HG02798 (cell line): ENCODE results near the gene LRRC47.

Experiments
- ATAC-seq: cut with Tn5 transposase; IDR thresholded peaks from one replicate; pipeline ENCODE4 v1.9.1; 2021; ENCODE audit warnings: mild to moderate bottlenecking; ENCODE audit not compliant: unreplicated experiment, poor library complexity

LRRC47 gene

DNA sequence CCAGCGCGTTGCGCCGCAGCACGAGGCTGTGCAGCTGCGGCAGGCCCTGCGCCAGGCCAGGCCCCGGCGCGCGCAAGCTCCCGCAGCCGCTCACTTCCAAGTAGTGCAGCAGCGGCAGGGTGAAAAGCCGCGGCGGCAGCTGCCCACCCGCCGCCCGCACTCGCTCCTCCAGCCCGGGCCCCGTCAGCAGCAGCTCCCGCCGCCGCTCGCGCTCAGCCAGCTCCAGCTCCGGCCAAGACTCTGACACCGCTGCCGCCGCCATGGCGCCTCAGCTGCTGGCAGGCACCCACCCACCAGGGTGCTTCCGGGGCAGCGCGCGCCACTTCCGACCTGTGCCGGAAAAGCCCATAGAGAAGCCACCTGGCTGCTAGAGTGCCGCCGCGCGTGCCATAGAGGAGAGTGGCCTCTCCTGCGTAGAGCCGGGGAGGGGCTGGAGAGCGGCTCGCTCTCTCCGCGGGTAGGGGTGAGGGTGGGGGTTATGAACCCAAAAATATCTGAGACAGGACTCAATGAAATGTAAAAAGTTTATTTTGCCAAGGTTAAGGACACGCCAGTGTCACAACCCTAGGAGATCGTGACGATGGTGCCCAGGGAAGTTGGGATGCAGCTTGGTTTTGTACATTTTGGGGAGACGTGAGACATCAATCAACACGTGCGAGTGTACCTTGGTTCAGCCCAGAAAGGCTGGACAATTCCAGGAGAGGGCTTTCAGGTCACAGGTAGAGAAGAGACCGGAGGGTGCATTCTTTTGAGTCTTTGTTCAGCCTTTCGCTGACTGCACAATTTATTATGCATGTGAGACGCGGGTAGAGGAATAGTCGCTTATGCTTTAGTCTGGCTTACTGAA is at the start of gene LRRC47:
TSS of gene LRRC47 (minus strand) at position 284 of the 847 bp plus-strand sequence. CDS start at position 262, 22 bp downstream.
- peak; percentile 97 for ATAC-seq

DNA sequence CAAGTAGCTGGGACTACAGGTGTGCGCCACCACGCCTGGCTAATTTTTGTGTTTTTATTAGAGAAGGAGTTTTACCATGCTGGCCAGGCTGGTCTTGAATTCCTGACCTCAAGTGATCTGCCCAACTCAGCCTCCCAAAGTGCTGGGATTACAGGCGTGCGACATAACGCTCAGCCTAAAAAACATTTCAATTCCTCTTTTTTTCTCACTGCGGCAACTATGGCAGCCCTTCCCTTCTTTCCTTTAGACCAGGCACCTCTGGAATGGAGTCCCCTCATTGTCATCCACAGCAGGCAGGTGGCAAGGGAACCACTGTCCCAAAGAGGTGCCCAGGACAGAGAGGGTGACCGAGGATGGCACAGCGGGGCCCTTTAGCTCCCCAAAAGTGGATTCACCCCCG is 46.6 kb upstream of the LRRC47 start:
- no peak for ATAC-seq

DNA sequence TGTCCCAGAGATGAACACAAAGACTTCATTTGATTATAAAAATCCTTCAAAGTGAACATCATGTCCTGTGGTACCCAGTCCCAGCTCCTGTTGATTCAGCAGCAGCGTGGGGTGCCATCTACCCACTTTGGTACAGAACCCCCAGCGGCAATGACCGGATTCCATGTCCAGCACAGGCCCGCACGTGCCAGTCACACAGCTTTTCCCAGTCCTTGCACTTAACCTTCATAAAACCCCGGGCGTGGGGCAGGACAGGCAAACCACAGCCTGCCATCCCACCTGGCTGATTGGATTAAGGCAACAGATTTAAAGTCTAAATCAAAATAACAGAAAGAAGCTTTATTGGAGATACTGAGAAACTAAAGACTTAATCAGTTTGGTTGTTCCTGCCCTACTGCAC is 45.2 kb upstream of the LRRC47 start:
- ATAC-seq: no peak

DNA sequence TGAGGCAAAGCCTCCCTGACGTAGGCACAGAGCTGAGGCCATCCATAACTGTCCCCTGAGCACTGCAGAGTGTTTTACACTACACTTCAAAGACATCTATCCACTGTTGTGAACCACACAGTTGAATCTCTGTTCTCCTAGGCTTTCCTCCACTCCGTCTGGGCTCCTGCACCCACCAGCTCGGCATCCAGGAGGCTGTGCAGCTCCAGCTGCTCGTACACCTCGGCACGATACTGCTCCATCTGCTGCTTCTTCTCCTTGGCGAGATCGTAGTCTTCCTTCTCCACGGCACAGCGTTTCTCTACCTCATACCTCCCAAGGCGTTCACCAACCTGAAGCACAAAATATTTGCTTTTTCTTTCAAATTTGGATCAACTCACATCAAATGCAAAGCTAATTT is 42.5 kb upstream of the LRRC47 start:
- no peak for ATAC-seq

DNA sequence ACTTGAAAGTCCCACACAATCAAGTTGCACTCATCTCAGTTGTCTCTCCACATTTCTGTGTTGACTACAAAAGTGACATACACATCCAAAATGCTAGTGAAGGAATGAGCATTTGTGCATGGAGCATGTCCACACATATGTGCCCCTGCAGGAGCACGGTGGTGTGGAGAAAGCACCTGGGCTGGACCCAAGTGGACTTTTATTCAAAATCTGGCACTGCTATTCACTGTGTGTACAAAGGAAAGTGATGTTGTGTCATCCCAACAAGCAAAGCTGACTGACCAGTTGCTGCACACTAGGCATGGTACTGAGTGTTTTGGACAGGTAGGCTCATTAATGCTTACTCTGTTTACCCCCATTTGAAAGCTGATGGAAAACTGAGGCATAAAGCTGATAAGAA is 41.4 kb upstream of the LRRC47 start:
- ATAC-seq: no peak

DNA sequence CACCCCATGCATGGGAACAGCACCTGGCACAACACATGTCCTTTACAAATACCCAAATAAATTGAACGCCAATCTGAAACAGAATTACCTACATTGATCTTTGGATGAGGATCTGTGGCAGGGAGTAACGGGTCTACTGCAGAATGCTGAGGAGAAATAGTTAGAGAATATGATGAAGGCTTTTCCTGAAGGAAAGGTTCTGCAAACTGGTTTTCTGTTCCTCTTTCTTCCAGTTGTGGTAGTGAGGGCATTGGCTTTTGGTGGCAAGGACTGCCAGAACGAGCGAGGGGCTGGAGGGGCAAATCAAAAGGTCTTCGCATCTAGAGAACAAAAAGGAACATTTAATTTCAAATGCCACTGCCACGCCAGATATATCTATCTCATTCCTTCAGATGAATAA is 40.9 kb upstream of the LRRC47 start:
- ATAC-seq: no peak

DNA sequence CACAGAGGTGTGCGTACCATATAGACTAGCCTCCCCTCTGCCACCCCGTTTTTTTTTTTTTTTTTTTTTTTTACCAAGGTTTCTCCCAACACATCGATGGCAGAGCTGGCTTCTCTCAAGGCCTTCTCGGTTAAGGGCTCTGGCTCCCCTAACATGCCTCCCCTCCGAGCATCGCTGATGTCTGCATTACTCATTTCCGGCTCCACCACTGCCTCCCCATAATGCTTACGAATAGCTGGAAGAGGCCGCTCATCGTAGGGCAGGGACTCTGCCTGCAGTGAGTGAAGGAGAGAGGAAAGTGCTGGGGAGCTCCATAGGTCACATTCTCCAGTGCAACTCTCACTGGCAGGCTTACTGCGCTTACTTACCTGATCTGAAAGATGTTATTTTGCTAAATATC is 40.1 kb upstream of the LRRC47 start:
- ATAC-seq: no peak

DNA sequence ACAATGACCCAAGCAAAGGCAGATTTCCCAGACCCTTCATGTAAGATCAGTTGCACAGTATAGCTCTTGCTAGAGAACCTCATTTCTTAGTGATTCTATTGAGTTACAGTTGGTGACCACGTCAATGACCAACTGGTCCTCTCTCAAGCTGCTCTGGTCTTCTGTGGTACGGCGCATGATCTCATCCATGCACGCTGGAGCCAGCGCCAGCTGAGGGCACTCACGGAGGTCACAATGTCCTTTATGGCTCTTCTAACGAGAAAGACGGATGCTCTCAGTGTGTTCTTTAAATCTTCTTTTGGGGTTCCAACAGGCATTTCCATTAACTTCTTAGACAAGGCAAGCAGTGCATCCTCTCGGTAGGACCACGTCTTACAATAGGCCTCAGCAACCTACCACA is 38.4 kb upstream of the LRRC47 start:
- no peak for ATAC-seq

DNA sequence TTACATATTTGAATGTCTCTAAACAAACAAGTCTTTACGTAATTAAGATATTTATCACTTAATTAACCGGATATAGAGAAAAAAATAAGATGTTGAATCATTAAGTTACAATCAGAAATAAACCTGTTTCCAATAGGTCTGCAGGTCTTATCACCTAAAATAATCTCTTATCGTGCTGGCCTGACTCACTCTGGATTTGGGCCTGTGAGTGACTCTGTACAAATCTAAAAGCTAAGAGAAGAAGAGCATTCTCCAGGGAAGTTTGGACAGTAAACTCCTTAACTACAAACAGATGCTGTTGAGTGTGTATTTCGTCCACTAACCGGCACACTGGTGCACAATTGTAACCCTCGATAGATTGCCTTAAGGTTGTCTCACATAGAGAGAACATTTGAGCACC is 35.4 kb upstream of the LRRC47 start:
- no peak for ATAC-seq

DNA sequence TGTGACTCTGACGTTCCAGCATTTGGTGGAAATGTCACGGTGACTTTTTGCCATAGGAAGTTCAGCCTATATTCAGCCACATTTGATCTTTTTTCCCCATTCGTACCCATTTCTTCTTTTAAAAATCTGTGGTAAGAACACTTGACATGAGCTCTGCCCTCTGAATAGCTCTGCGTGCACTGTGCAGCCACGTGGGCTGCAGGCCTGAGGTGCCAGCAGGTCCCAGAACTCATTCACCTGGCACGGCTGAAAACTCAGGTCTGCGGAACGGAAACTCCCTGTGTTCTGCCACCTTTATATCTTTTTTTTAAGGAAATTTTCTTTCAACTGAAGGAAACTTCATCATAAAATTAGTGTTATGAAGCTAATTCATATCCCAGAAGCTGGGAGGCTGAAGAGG is 32.1 kb upstream of the LRRC47 start:
- no peak for ATAC-seq

DNA sequence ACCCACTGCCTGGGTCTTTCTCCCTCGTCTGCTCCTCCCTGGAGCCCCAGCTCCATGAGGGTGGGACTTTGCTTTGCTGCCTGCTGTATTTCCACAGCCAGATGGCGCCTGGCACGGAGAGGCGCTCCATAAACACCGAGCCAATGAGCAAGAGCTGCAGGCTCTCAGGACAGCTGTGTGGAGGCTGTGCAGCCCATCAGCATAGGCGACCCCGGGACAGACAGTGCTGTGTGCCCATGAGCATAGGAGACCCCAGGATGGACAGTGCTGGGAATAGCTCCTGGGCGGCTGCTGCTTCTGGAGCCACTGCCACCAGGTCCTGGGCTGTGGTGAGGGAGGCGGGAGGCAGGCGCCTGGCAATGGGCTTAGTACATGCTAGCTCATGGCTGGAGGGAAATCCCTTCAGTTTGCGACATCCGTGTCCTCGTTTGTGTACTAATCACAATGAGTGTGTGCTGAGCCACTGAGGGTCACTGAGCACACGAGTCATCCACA is 31.6 kb upstream of the LRRC47 start:
- ATAC-seq: no peak

DNA sequence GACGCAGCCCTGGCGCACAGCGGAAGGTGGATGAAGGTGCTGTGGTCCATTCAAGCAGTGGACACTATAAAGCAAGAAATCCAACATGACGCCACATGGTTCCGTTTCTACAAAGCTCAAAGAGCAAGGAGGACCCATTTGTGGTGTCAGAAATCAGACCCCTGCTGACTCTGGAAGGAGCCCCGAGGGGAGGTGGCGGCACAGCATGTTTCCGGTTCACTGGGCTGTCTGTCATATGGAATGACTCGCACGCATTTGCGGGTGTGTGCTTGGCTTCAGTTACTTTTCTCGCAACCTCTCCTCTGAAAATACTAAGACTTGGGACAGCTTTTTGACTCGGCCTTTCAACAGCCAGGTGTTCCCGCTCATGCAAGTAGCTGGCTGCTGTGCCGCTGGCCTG is 29.1 kb upstream of the LRRC47 start:
- no peak for ATAC-seq

DNA sequence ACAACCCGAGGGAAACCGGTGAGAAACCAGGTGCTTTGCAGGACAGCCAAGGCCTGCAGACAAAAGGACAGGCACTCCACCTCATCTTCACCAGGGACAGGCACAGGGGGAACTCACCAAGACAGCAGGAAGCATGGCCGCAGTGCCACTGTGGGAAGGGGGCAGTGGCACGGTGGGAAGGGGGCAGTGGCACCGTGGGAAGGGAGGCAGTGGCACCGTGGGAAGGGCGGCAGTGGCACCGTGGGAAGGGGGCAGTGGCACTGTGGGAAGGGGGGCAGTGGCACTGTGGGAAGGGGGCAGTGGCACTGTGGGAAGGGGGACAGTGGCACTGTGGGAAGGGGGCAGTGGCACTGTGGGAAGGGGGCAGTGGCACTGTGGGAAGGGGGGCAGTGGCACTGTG is 28.4 kb upstream of the LRRC47 start:
- ATAC-seq: no peak

DNA sequence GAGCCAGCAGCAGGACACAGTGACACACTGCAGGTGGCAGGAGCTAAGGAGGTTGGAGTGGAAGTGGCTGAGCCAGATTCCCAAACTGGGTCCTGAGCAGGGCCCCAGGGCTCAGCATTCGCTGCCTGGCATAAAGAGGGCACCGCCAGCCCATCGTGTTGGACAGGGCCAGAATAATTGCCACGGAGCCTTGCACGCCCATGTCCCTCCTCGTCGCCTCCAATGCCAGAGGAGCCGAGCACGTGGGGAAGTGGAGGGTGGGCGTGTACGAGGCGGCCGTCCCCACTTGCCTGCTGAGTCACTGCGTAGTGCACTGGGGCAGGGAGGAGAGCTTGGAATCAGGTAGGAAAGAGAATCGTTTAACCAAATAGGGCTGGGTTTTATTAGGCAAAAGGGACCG is 26.1 kb upstream of the LRRC47 start:
- ATAC-seq: no peak

DNA sequence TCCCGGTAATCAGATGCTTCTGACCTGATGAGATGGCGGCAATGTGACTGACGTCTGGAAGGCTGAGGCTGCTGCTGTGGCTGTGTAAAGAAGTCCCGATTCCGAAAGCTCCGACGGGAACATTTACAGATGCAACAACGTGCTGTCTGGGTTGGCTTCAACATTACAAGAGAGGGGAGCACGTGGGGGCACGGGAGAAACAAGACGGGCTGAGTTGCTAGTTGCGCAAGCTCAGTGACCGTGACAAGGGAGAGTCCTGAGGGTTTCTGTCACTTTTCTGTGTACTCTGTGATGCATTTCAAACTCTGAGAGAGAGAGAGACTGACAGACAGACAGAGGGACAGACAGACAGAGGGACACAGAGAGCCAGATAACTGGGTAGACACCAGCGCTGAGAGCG is 25.6 kb upstream of the LRRC47 start:
- ATAC-seq: no peak

DNA sequence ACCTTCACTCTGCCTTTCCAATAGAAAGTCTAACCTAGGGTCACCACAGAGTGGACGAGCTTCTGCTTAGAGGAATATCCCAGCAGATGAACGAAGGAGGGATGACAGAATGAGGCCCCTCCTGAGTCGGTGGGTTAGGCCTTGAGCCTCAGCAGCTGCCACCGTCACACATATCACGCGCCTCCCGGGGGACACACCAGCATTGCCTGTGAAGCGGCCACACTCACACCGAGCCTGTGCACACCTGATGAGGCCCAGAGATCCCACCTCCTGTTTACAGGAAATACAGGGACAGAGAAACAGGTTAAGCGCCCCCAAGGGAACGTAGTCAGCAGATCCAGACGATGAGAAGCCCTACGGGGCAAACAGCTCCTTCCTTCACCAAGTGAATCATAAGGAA is 25.1 kb upstream of the LRRC47 start:
- ATAC-seq: no peak

DNA sequence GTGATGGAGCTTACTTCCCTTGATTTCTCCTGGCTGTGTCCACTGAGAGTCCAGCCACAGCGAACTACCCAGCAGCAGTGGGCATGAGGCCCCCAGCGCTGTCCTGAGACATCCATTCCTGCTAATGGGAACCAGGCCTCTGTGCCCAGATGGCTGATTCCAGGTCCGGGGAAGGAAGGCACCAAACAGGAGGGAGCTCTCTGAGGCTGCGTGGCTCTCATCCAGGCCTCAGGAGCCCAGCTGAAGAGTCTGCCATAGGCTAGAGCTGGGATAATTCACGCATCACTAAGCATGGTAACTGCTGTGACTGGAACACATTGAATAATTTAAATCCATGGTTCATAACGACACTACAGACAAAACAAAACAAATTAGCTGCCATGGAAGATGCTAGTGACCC is 24.7 kb upstream of the LRRC47 start:
- ATAC-seq: no peak

DNA sequence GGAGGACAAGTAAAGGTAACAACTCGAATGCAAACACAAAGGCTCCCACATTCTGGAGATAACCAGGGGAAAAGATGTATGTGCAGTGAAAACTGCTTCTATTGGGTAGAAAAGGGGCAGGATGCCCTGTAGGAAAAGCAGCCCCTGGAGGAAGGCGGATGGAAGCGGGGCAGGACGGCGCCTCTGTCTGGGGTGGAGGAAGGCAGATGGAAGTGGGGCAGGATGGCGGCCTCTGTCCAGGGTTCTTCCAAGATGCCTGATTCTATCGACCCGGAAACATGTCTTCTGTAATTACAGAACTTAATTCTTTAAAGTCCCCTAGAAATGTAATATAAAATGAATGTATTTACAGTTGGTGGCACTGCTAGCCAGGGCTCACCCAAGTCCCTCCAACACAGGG is 24.0 kb upstream of the LRRC47 start:
- no peak for ATAC-seq

DNA sequence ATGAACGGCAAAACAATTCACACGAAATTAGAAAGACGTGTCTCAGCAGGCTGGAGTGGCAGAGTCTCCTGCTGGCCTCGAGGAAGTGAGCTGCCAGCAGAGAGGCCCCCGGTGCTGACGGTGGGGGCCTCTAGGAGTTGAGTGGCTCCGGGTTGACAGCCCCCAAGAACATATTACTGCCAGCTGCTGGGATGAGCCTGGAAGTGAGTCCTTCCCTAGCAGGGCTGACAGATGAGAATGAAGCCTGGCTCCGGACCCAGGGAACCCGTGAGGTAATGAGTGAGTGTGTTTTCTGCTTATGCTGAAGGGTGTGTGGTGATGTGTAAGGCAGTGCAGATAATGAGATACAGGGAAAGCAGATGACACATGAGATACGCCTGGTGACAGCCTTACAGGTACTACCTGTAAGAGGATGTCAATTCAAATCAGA is 23.5 kb upstream of the LRRC47 start:
- no peak for ATAC-seq

DNA sequence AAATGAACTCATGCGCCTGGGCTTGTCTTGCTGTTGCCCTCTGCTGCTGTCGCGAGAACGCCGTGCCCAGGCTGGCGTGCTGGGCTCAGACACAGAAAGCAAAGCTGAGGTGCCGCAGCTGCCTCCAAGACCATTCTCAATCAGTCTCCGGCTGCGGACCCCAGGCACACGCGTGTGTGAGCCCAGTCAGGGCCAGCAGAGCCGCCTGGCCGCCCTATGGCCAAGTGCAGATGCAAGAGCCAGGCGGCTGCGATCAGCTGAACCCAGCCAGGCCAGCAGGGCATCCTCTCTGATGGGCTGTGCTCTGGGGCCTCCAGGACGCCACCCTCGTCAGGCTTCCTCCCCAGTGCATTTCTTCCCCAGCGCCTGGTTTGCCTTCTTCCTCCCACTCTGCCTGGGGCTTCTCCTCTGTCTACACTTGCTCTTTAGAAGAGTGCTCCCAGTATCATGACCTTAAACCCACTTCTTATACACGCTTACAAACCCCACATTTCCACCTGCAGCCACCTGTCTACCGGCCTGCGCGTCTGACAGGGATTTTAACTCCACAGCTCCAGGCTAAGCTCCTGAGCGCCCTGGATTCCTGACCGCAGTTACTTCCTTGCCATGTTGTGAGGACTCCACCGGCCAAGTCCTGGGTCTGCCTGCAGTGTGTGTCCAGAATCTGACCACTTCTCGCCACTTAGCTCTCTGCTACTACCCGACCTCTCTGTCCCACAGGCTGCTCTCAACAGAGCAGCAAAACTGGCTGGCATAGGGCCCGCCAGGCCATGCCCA is 21.7 kb upstream of the LRRC47 start:
- ATAC-seq: no peak

DNA sequence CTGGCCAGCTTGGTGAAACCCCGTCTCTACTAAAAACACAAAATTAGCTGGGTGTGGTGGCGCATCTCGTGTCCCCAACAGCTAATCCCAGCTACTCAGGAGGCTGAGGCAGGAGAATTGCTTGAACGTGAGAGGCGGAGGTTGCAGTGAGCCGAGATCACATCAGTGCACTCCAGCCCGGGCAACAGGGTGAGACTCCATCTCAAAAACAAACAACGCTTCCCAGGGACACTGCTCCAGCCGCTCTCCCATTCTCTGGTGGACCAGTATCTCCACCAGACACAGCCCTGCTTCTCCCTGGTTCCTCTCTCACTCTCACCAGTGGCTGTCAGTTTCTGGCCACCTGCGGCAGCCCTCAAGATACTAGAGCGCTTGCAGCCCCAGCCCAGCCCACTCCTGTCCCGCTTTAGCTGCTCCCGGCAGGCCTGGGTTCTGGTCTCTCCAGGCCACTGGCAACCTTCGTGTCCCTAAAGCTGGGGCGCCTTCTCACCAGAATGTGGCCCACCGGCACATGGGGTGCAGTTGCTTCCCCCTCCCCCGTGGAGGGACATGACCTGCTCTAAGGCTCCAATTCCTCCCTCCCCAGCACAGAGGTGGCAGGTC is 20.9 kb upstream of the LRRC47 start:
- ATAC-seq: no peak
